Activated T-cell treated with anti-CD3 and anti-CD28 coated beads for 48 hours (primary cell): Measurements from ENCODE around the gene VAV2.

Experiments used
- DNase-seq: peaks from one replicate; pipeline ENCODE4 v3.0.0-alpha.2; 2020; ENCODE audit warnings: low read depth

Gene VAV2

GRCh38 chr9:133979921-133980863 is 11.9 kb downstream of the VAV2 start:
- DNase-seq: no peak

GRCh38 chr9:133979273-133979920 is 12.7 kb downstream of the VAV2 start:
- no peak for DNase-seq

- no peak for DNase-seq
These were observed 13.2 kb downstream of the VAV2 start for GRCh38 chr9:133978899-133979272.

- no peak for DNase-seq
These were observed 13.8 kb downstream of the VAV2 start for GRCh38 chr9:133978226-133978898.

- DNase-seq: no peak
These were observed 14.5 kb downstream of the VAV2 start for GRCh38 chr9:133977421-133978201.

- DNase-seq: no peak
These were observed 15.2 kb downstream of the VAV2 start for GRCh38 chr9:133976887-133977286.

GRCh38 chr9:133976191-133976861 is 15.8 kb downstream of the VAV2 start:
- DNase-seq: no peak

- no peak for DNase-seq
These were observed 16.6 kb downstream of the VAV2 start for GRCh38 chr9:133975511-133975910.

- no peak for DNase-seq
These were observed 17.3 kb downstream of the VAV2 start for GRCh38 chr9:133974631-133975341.

- no peak for DNase-seq
These were observed 18.1 kb downstream of the VAV2 start for GRCh38 chr9:133973791-133974630.

GRCh38 chr9:133973111-133973790 is 18.9 kb downstream of the VAV2 start:
- DNase-seq: no peak

- DNase-seq: no peak
These were observed 19.9 kb downstream of the VAV2 start for GRCh38 chr9:133971981-133972941.

GRCh38 chr9:133971121-133971951 is 20.8 kb downstream of the VAV2 start:
- no peak for DNase-seq

GRCh38 chr9:133970581-133971058 is 21.5 kb downstream of the VAV2 start:
- DNase-seq: no peak

GRCh38 chr9:133969681-133970580 is 22.2 kb downstream of the VAV2 start:
- DNase-seq: no peak
